HepG2 (cell line): ENCODE results near the gene EYA3. TPM values are rescaled to one million over a fixed set of nuclear protein-coding genes. Genes with fewer than 3 reads are reported as not detected.

ENCODE experiments used
- ATAC-seq: fragments of 200-7000 bp; cut with Tn5 transposase; 3 replicates; pipeline ENCODE4 v1.9.1; 2020; ENCODE audit warnings: mild to moderate bottlenecking, moderate library complexity
- BruUV-seq: library from RNA; stranded (reverse); fragments of 400-500 nt; replicated peaks from 2 replicates; lab custom pipeline; 2021; lab: Mats Ljungman, UMichigan
- CTCF ChIA-PET: fragments of 300-600 bp; formaldehyde crosslinking; extraction: SDS; loops from one replicate; lab custom pipeline; 2021; ENCODE audit warnings: low total read pairs, inconsistent platforms, low intra/inter-chr PET ratio; lab: Yijun Ruan, JAX
- POLR2A ChIA-PET: fragments of 350-600 bp; sonication (Branson Sonifier 250); formaldehyde crosslinking; loops from one replicate; lab custom pipeline; 2020; ENCODE audit warnings: antibody characterized with exemption, inconsistent platforms; lab: Yijun Ruan, JAX
- DNase-seq: peaks from one replicate; pipeline ENCODE4 v3.0.0-alpha.2; 2015; ENCODE audit warnings: low spot score
- FAIRE-seq: peaks from 3 replicates; lab custom pipeline; 2011; peaks lifted over from hg19 to GRCh38; lab: Jason Lieb, UNC
- H2AFZ ChIP-seq: one replicate; pipeline ENCODE4 v1.6.1; 2011; ENCODE audit warnings: low read length, inconsistent platforms
- H3K27ac ChIP-seq: fragments of 300-600 bp; 3 replicates; pipeline ENCODE4 v1.8.0; 2011; ENCODE audit warnings: mixed run types, mild to moderate bottlenecking, mixed read lengths, low read length, inconsistent platforms; ENCODE audit not compliant: insufficient read depth; ENCODE audit errors: extremely low read length
- H3K27me3 ChIP-seq, 2 experiments: fragments of 200-600 bp in 1 of 2; 2 replicates in 1 of 2; 3 replicates in 1 of 2; pipeline versions ENCODE4 v1.6.0 to v1.8.0; 2011; ENCODE audit warnings: low read length in 2 of 2, mild to moderate bottlenecking in 2 of 2, moderate library complexity in 2 of 2, inconsistent platforms in 1 of 2; ENCODE audit not compliant: insufficient read depth in 2 of 2, control insufficient read depth in 1 of 2
- H3K36me3 ChIP-seq, 2 experiments: fragments of 200-600 bp in 1 of 2; replicated peaks in 1 of 2; 2 replicates in 1 of 2; 3 replicates in 1 of 2; pipeline versions ENCODE4 v1.5.1 to v1.8.0; 2011; ENCODE audit warnings: low read length in 2 of 2, inconsistent platforms in 1 of 2; ENCODE audit not compliant: insufficient read depth in 2 of 2, control insufficient read depth in 1 of 2
- H3K4me1 ChIP-seq: 2 replicates; pipeline ENCODE4 v1.5.1; 2012; ENCODE audit warnings: low read length, inconsistent platforms; ENCODE audit not compliant: insufficient read depth
- H3K4me2 ChIP-seq: 2 replicates; pipeline ENCODE4 v1.6.0; 2011; ENCODE audit warnings: low read depth, low read length, inconsistent platforms
- H3K4me3 ChIP-seq, 3 experiments: fragments of 200-600 bp in 1 of 3; sonication (generic), shearing (Covaris generic) in 1 of 3; replicated peaks in 1 of 3; 2 replicates each; pipeline ENCODE4 v1.5.1; 2011 to 2016; ENCODE audit warnings: low read length in 3 of 3, inconsistent platforms in 2 of 3, low read depth in 2 of 3, mild to moderate bottlenecking in 2 of 3, control low read depth in 1 of 3, mixed read lengths in 1 of 3; ENCODE audit not compliant: insufficient read depth in 1 of 3
- H3K79me2 ChIP-seq: one replicate; pipeline ENCODE4 v1.6.1; 2011; ENCODE audit warnings: low read length, inconsistent platforms; ENCODE audit not compliant: insufficient read depth
- H3K9ac ChIP-seq: 2 replicates; pipeline ENCODE4 v1.6.0; 2011; ENCODE audit warnings: mild to moderate bottlenecking, low read depth, low read length, inconsistent platforms; ENCODE audit not compliant: insufficient read depth
- H3K9me3 ChIP-seq: 2 replicates; pipeline ENCODE4 v1.5.1; 2012; ENCODE audit warnings: mild to moderate bottlenecking, low read length
- H4K20me1 ChIP-seq: 2 replicates; pipeline ENCODE4 v1.6.0; 2011; ENCODE audit warnings: inconsistent platforms, mild to moderate bottlenecking, low read length, moderate library complexity; ENCODE audit not compliant: insufficient read depth
- MAF1 ChIP-seq: sonication (generic); formaldehyde crosslinking; IDR thresholded peaks from 2 replicates; pipeline ENCODE4 v1.5.0; 2020; ENCODE audit warnings: missing genetic modification reagents, borderline replicate concordance
- MAZ ChIP-seq, 2 experiments: sonication (generic) in 1 of 2; formaldehyde crosslinking in 1 of 2; IDR thresholded peaks; 2 replicates each; pipeline versions ENCODE4 v1.5.0 to v1.6.1; 2012 to 2020; ENCODE audit warnings: low read depth in 2 of 2, mild to moderate bottlenecking in 2 of 2, borderline replicate concordance in 1 of 2, improper control_type of control experiment in 1 of 2, low read length in 1 of 2, missing genetic modification reagents in 1 of 2, moderate library complexity in 1 of 2
- NCOR1 ChIP-seq: fragments of 200-600 bp; sonication (generic); IDR thresholded peaks from 2 replicates; pipeline ENCODE4 v1.7.0; 2017; ENCODE audit warnings: antibody characterized with exemption, low read length, borderline replicate concordance
- RBM39 ChIP-seq: fragments of 200-400 bp; formaldehyde crosslinking; IDR thresholded peaks from one replicate; pipeline ENCODE4 v1.6.1; 2018; ENCODE audit warnings: antibody characterized with exemption, mild to moderate bottlenecking, low read depth, low read length; ENCODE audit not compliant: poor library complexity, severe bottlenecking
- RELA ChIP-seq: sonication (generic); formaldehyde crosslinking; IDR thresholded peaks from 2 replicates; pipeline ENCODE4 v1.4.0; 2020; ENCODE audit warnings: missing genetic modification reagents
- SMYD3 ChIP-seq: sonication (generic); formaldehyde crosslinking; IDR thresholded peaks from 2 replicates; pipeline ENCODE4 v1.8.1; 2023; ENCODE audit warnings: mild to moderate bottlenecking, missing genetic modification reagents
- SPEN ChIP-seq: sonication (generic); formaldehyde crosslinking; IDR thresholded peaks from 2 replicates; pipeline ENCODE4 v1.5.1; 2020; ENCODE audit warnings: low read depth, mild to moderate bottlenecking, missing genetic modification reagents
- U2AF2 ChIP-seq: fragments of 200-400 bp; formaldehyde crosslinking; IDR thresholded peaks from 2 replicates; pipeline ENCODE4 v1.6.1; 2017; ENCODE audit warnings: low read depth, mild to moderate bottlenecking, low read length
- ZNF160 ChIP-seq: sonication (generic); formaldehyde crosslinking; IDR thresholded peaks from 2 replicates; pipeline ENCODE4 v1.8.0; 2022; ENCODE audit warnings: mild to moderate bottlenecking, inconsistent platforms, missing genetic modification reagents
- ZNF343 ChIP-seq: sonication (generic); formaldehyde crosslinking; IDR thresholded peaks from 2 replicates; pipeline ENCODE4 v1.4.0; 2020; ENCODE audit warnings: mild to moderate bottlenecking, missing genetic modification reagents
- ZNF747 ChIP-seq: sonication (generic); formaldehyde crosslinking; IDR thresholded peaks from 2 replicates; pipeline ENCODE4 v1.8.1; 2023; ENCODE audit warnings: missing genetic modification reagents, mild to moderate bottlenecking, borderline replicate concordance
- ZNF780A ChIP-seq: sonication (generic); formaldehyde crosslinking; IDR thresholded peaks from 2 replicates; pipeline ENCODE4 v1.8.0; 2022; ENCODE audit warnings: mild to moderate bottlenecking, missing genetic modification reagents, moderate library complexity
- WGBS: methylation state at CpG from one replicate; pipeline ENCODE4 v1.1.6; 2017; ENCODE audit warnings: low lambda C conversion rate; 5-methylcytosine and 5-hydroxymethylcytosine counted together
- in situ Hi-C: cut with HindIII; loops from 2 replicates; pipeline ENCODE4 v1.10.0; 2017; ENCODE audit warnings: low pct_unique_long_range_greater_than_20kb; ENCODE audit not compliant: extremely low pct_ligation_motif_present
- intact Hi-C: fragments of 100-400 bp; cut with micrococcal nuclease; formaldehyde crosslinking; loops from one replicate; pipeline ENCODE4 v1.10.0; 2022; ENCODE audit not compliant: unreplicated experiment
- polyA plus RNA-seq, 8 experiments: library from polyadenylated mRNA; depleted of rRNA in 3 of 8; stranded (reverse) in 7 of 8; unstranded in 1 of 8; fragments of >200 nt; fragmentation: Illumina TruSeq in 4 of 8; extraction: Trizol in 4 of 8; gene quantifications; 2 replicates each; pipeline versions ENCODE4 v1.2.1 to v1.2.3, GENCODE V29; 2011 to 2016; ENCODE audit warnings: low read depth in 4 of 8, missing spikeins in 1 of 8, mixed read lengths in 1 of 8; ENCODE audit not compliant: insufficient read depth in 1 of 8
- total RNA-seq, 5 experiments: library from RNA; depleted of rRNA; stranded (reverse); fragments of >200 nt; fragmentation: Illumina TruSeq; extraction: Trizol; gene quantifications; 2 replicates each; pipeline ENCODE4 v1.2.3, GENCODE V29; 2016; ENCODE audit warnings: low read depth in 1 of 5
- TF ChIP-seq, protein P1 (sequence below): sonication (generic); formaldehyde crosslinking; conservative IDR thresholded peaks from 2 replicates; pipeline ENCODE4 v1.8.0; 2022; ENCODE audit warnings: low read depth, missing genetic modification reagents
- TF ChIP-seq, protein P2 (sequence below): fragments of 450-650 bp; IDR thresholded peaks from 2 replicates; pipeline ENCODE4 v1.6.1; 2017

The EYA3 gene
- total and polyA plus RNA-seq, 2 of the 13 experiments (the other 11 are each of a cell fraction or from before 2014, with no cell fraction given), result 13.9 to 19.7 TPM

DNA sequence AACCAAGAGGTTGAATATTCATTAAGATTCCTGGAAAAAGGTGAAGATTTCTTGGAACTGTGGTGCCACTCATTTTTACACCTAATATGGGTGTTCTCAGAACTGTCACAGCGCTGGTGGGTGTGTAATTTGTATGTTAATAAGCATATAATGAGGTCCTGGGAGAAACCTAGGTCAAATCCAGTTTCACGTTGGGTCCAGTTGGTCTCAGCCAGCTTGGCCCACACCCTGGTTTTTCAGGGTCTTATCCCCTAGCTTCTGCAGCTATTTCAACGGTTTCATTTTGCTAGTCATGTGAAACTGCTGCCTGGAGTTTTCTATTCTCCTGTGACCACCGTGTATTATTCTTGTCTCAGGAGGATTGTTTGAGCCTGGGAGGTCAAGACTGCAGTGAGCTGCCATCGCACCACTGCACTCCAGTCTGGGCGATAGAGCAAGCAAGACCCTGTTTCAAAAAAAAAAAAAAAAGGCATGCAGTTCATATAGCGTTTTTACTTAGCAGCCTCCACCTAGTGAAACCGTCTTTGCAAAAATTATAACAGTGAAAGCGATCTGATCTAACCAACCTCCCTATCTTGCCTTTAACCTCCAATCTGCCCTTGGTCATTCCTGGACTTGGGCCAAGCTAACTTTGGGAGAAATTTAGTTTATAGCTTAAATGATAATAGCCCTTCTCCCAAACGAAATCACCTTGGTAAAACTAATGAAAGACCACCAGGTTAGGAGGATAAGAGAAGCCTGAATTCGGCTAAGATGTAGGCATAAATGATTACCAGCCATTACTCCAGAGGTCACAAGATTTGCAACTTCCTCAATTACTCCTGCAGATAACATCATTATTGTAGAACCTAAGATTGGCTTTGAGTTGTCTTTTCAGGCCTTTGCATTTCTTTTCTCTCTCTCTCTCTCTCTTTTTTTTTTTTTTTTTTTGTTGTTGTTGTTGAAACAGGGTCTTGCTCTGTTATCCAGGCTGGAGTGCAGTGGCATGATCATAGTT lies 44.1 kb upstream of the EYA3 start:
- WGBS, result 37% methylated on average over 11 of the region's 11 CpGs
- Histone ChIP-seq H4K20me1 (no peaks in the 10 kb centered on the region), H3K27me3 (peaks cover 3 to 23% of the 10 kb centered on the region in 2 experiments; a peak in 4 of 5 replicates), H2AFZ (no peak overlapping the region), H3K4me1 (peaks cover 22% of the 10 kb centered on the region), H3K79me2 (no peaks in the 10 kb centered on the region), H3K9me3 (no peaks in the 10 kb centered on the region), H3K9ac (no peak overlapping the region), H3K27ac (no peak overlapping the region), H3K4me3 (no peak overlapping the region), H3K4me2 (no peak overlapping the region), H3K36me3 (no peaks in the 10 kb centered on the region)
- no peak for TF ChIP-seq SMYD3 (CRISPR knock-in tag)
- CTCF ChIA-PET, result no interaction called here
- POLR2A ChIA-PET, result no interaction called here
- BruUV-seq, result no TSS peak
- intact Hi-C loops (no loop called here), in situ Hi-C loops (no loop called here)
- no peak for DNase-seq
- no peak for ATAC-seq
- no peak for FAIRE-seq

DNA sequence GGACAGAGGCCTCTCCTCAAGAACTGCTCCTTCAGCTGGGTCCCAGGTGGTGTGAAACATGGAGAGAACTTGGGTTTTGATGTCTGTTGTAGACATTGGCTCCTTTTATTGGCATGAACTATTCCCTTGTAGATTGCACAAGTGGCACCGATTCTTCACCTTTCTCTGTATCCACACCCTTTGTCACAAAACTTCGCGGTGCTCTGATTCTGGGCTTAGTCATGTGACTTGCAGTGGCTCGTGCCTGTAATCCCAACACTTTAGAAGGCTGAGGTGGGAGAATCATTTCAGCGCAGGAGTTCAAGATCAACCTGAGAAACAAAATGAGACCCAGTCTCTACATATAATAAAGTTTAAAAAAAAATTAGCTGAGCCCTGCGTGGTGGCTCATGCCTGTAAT lies 42.5 kb upstream of the EYA3 start:
- H3K79me2 ChIP-seq, result no peaks in the 10 kb centered on the region
- ChIA-PET POLR2A (no interaction called here), CTCF (no interaction called here)
- in situ Hi-C loops, result no loop called here
- FAIRE-seq, result no peak
- no peak overlapping the region for H3K9ac ChIP-seq
- H3K27me3 ChIP-seq, result peaks cover 3 to 20% of the 10 kb centered on the region in 2 experiments; a peak in 4 of 5 replicates
- no peak overlapping the region for H3K27ac ChIP-seq
- H4K20me1 ChIP-seq, result no peaks in the 10 kb centered on the region
- WGBS, result 29% methylated on average over 5 of the region's 6 CpGs
- H3K4me3 ChIP-seq, result no peak overlapping the region
- H3K4me2 ChIP-seq, result no peak overlapping the region
- no peak overlapping the region for H2AFZ ChIP-seq
- H3K4me1 ChIP-seq, result peaks cover 13% of the 10 kb centered on the region
- no peak for ATAC-seq
- H3K9me3 ChIP-seq, result no peaks in the 10 kb centered on the region
- no peaks in the 10 kb centered on the region for H3K36me3 ChIP-seq
- no TSS peak for BruUV-seq
- DNase-seq, result no peak
- intact Hi-C loops, result no loop called here
- no peak for TF ChIP-seq ZNF343 (CRISPR knock-in tag)
- TF ChIP-seq RBM39, result no peak
- TF ChIP-seq ZNF160, result no peak
- TF ChIP-seq U2AF2, result no peak
- no peak for TF ChIP-seq NCOR1
- TF ChIP-seq MAZ (IDR thresholded peaks at IDR 0.05; ENCODE audit: borderline replicate concordance, low read depth, low read length), result no peak
- no peak for TF ChIP-seq MAZ (CRISPR knock-in tag; IDR thresholded peaks at IDR 0.05; ENCODE audit: low read depth)
- TF ChIP-seq RELA (CRISPR knock-in tag), result no peak
- TF ChIP-seq ZNF780A (CRISPR knock-in tag), result no peak
- TF ChIP-seq, protein P1, sequence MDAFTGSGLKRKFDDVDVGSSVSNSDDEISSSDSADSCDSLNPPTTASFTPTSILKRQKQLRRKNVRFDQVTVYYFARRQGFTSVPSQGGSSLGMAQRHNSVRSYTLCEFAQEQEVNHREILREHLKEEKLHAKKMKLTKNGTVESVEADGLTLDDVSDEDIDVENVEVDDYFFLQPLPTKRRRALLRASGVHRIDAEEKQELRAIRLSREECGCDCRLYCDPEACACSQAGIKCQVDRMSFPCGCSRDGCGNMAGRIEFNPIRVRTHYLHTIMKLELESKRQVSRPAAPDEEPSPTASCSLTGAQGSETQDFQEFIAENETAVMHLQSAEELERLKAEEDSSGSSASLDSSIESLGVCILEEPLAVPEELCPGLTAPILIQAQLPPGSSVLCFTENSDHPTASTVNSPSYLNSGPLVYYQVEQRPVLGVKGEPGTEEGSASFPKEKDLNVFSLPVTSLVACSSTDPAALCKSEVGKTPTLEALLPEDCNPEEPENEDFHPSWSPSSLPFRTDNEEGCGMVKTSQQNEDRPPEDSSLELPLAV (CRISPR knock-in tag), result no peak
- TF ChIP-seq ZNF747 (CRISPR knock-in tag), result no peak
- TF ChIP-seq SPEN (CRISPR knock-in tag), result no peak
- TF ChIP-seq, protein P2, sequence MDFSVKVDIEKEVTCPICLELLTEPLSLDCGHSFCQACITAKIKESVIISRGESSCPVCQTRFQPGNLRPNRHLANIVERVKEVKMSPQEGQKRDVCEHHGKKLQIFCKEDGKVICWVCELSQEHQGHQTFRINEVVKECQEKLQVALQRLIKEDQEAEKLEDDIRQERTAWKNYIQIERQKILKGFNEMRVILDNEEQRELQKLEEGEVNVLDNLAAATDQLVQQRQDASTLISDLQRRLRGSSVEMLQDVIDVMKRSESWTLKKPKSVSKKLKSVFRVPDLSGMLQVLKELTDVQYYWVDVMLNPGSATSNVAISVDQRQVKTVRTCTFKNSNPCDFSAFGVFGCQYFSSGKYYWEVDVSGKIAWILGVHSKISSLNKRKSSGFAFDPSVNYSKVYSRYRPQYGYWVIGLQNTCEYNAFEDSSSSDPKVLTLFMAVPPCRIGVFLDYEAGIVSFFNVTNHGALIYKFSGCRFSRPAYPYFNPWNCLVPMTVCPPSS, result no peak
- no peak for TF ChIP-seq MAF1 (CRISPR knock-in tag)
